HEK293T (cell line): ENCODE results near the gene ANXA1.

Experiments used
- ARNT ChIP-seq: fragments of 450-650 bp; IDR thresholded peaks from 2 replicates; pipeline ENCODE4 v1.6.1; 2017; ENCODE audit warnings: mild to moderate bottlenecking
- BHLHE40 ChIP-seq: fragments of 450-650 bp; IDR thresholded peaks from 2 replicates; pipeline ENCODE4 v1.6.1; 2016; ENCODE audit warnings: mild to moderate bottlenecking, moderate library complexity, borderline replicate concordance
- CTBP1 ChIP-seq: fragments of 450-650 bp; IDR thresholded peaks from 2 replicates; pipeline ENCODE4 v1.6.1; 2016; ENCODE audit warnings: borderline replicate concordance
- ELF4 ChIP-seq: fragments of 450-650 bp; IDR thresholded peaks from 2 replicates; pipeline ENCODE4 v1.6.1; 2017; ENCODE audit warnings: antibody characterized with exemption
- FOXA1 ChIP-seq: fragments of 450-650 bp; IDR thresholded peaks from 2 replicates; pipeline ENCODE4 v1.6.1; 2016; ENCODE audit warnings: mild to moderate bottlenecking
- FOXK2 ChIP-seq: fragments of 450-650 bp; IDR thresholded peaks from 2 replicates; pipeline ENCODE4 v1.6.1; 2016; ENCODE audit warnings: mild to moderate bottlenecking
- FOXM1 ChIP-seq: fragments of 450-650 bp; IDR thresholded peaks from 2 replicates; pipeline ENCODE4 v1.6.1; 2017; ENCODE audit warnings: mild to moderate bottlenecking, borderline replicate concordance
- L3MBTL2 ChIP-seq: fragments of 450-650 bp; conservative IDR thresholded peaks from 2 replicates; pipeline ENCODE4 v1.6.1; 2016; ENCODE audit warnings: mild to moderate bottlenecking
- LEF1 ChIP-seq: fragments of 450-650 bp; IDR thresholded peaks from 2 replicates; pipeline ENCODE4 v1.6.1; 2017; ENCODE audit warnings: mild to moderate bottlenecking, borderline replicate concordance
- PKNOX1 ChIP-seq: fragments of 450-650 bp; IDR thresholded peaks from 2 replicates; pipeline ENCODE4 v1.6.1; 2016
- SP1 ChIP-seq: fragments of 450-650 bp; IDR thresholded peaks from 2 replicates; pipeline ENCODE4 v1.6.1; 2017
- SUZ12 ChIP-seq: fragments of 450-650 bp; IDR thresholded peaks from 2 replicates; pipeline ENCODE4 v1.6.1; 2016; ENCODE audit warnings: mild to moderate bottlenecking
- TARDBP ChIP-seq: fragments of 450-650 bp; IDR thresholded peaks from 2 replicates; pipeline ENCODE4 v1.6.1; 2016
- ZNF384 ChIP-seq: fragments of 450-650 bp; IDR thresholded peaks from 2 replicates; pipeline ENCODE4 v1.6.1; 2016

- TF ChIP-seq FOXM1, result no peak
- no peak for TF ChIP-seq ELF4
- TF ChIP-seq SP1, result no peak
- no peak for TF ChIP-seq BHLHE40
- TF ChIP-seq ZNF384, result no peak
- no peak for TF ChIP-seq TARDBP
- no peak for TF ChIP-seq ARNT
- no peak for TF ChIP-seq PKNOX1
- TF ChIP-seq SUZ12, result no peak
- no peak for TF ChIP-seq CTBP1
- TF ChIP-seq FOXA1, result no peak
- no peak for TF ChIP-seq FOXK2
- no peak for TF ChIP-seq L3MBTL2
- TF ChIP-seq LEF1, result no peak
Observed at GRCh38 chr9:73118286-73118685, 33.4 kb upstream of the ANXA1 start.
